ENCODE measurements around the gene PSMD12. TPM values are rescaled to one million over a fixed set of nuclear protein-coding genes. Genes with fewer than 3 reads are reported as not detected.
"Not testable (repeated sequence)": the region's sequence is repeated elsewhere in the genome, so short reads cannot be mapped to it uniquely, and the experiment has no call there.

The PSMD12 gene
- polyA plus RNA-seq, 1 donor: 33.7 TPM

DNA sequence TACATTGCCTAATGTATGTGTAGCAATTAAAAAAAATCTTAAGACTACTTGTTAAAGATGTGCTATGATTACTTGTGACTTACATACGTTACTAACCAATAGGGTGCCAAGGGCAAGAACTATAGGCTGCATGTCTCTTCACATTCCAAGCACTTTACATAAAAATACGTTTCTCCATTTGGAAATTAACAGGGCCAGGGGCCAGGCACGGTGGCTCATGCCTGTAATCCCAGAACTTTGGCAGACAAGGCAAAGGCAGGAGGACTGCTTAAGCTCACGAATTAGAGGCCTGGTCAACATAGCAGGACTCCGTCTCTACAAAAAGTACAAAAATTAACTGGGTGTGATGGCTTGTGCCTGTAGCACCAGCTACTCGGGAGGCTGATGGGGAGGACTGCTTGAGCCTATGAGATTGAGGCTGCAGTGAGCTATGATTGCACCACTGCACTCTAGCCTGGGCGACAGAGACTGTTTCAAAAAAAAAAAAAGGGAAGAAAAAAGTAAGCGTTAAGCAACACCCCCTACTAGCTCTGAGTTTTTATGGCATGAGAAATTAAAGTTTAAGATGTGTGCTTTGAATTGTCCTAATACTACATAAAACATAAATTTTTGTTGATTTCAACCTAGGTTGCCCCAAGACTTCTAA, 12.3 kb downstream of the PSMD12 start:
- DNase-seq: no peak

DNA sequence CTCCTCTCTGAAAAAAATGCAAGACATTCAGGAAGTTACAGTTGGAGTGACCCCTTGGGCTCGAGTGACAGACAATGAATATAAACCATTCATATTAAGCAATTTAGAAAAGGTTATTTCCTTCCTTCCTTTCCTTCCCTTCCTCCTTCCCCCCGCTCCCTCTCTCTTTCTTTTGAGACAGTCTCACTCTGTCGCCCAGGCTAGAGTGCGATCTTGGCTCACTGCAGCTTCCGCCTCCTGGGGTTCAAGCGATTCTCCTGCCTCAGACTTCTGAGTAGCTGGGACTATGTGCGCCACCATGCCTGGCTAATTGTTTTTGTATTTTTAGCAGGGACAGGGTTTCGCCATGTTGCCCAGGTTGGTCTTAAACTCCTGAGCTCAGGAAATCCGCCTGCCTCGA, 13.2 kb downstream of the PSMD12 start:
- DNase-seq: no peak

DNA sequence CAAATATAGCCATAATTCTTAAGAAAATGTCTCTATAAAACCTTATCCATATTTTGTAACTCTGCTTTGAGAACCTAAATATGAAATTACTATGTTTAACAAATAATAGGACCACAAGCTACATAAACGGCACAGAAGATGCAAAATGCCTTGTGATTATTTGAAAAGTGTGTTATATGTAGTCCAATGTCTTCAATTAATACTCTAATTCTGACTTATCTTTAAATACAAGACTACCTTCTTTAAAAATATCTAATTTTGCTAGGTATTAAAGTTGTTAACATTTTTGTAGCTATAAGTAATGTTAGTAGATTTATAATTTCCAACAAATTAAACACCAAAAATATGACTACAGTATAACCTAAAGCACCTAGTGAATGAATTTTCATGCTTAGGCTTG, 17.0 kb downstream of the PSMD12 start:
- no peak for DNase-seq

DNA sequence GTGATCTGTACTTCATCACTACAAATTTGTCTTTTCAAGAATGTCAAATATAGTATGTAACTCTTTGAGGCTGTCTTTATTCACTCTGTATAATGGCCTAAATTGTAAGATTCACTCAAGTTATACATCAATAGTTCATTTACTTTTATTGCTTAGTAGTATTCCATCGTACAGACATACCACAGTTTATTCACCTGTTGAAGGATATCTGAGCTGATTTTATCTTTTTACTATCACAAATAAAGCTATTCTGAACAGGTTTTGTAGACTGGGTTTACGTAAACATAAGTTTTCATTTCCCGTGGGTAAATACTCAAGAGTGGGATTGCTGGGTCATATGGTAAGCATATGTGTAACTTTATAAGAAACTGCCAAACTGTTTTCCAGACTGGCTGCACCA, 18.6 kb downstream of the PSMD12 start:
- DNase-seq: no peak

DNA sequence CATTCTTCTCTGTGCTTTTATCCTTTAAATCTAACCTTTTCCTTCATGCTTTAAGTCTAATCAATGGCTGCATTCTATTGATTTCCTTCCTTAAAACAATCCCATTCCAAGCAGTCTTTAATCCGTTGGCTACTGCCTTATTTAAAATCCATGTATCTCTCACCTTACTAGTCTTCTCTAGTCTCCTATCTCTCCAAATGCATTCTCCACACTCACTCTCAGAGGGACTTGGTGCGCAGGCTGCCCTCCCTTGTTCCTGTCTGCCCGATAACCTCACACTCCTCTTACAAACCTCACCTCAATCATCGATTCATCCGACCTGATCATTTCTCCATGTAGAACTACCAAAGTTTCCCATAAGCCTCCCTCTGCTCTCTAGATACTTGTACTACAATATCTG, 23.1 kb downstream of the PSMD12 start:
- DNase-seq: no peak

DNA sequence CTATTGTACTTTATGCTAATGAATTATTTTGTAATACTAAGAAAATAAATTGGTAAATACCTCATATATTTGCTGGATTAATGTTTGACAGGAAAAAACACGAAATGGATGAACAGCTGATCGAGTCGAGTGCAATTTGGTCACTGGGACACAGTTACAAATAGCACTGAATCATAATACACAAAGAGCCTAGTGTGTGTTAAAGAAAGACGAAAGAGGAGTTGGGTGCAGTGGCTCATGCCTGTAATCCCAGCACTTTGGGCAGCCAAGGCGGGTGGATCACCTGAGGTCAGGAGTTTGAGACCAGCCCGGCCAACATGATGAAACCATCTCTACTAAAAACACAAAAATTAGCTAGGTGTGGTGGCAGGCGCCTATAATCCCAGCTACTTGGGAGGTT, 28.0 kb downstream of the PSMD12 start:
- DNase-seq: not testable (repeated sequence)

DNA sequence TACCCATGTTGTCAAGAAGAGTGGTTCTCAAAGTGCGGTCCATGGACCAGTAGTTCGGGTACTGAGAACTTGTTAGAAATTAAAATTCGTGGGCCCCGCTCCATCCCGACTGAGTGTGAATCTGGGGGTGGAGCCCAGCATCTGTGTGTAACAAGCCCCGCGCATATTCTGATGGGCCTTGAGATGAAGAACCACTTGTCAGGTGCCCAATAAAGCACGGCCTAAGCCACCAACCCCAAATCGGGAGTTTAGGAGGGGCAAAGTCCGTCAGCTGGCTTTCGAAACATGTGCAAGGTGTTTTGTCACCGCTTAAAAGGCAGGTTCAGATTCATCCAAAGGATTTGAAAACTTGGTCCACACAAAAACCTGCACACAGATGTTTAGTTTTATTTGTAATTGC, 29.5 kb downstream of the PSMD12 start:
- DNase-seq: no peak

DNA sequence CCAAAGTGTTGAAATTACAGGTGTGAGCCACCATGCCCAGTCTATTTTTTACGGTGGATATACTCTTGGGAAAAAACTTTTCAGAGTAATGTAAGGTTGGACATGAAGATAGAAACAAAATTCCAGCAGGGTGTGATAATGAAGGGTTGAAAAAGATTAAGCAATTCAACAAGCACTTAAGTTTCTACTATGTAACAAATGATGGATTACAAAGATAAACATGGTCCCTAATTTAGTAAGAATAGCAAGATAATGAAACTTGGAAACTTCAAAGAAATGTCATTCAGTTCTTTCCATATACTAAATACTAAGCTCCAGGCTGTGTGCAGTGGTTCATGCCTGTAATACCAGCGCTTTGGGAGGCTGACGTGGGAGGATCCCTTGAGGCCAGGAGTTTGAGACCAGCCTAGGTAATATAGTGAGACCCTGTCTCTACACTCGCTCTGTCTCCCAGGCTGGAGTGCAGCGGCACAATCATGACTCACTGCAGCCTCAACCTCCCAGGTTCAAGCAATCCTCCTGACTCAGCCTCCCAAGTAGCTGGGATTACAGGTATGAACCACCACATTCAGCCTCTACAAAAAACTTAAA, 31.0 kb downstream of the PSMD12 start:
- no peak for DNase-seq

DNA sequence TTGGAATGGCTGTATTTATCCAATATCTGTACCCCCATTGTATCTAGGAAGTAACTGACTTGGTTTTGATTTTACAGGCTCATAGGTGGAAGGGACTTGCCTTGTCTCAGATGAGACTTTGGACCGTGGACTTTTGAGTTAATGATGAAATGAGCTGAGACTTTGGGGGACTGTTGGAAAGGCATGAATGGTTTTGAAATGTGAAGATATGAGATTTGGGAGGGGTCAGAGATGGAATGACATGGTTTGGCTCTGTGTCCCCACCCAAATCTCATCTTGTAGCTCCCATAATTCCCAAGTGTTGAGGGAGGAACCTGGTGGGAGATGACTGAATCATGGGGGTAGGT, 34.2 kb downstream of the PSMD12 start:
- DNase-seq: not testable (repeated sequence)

DNA sequence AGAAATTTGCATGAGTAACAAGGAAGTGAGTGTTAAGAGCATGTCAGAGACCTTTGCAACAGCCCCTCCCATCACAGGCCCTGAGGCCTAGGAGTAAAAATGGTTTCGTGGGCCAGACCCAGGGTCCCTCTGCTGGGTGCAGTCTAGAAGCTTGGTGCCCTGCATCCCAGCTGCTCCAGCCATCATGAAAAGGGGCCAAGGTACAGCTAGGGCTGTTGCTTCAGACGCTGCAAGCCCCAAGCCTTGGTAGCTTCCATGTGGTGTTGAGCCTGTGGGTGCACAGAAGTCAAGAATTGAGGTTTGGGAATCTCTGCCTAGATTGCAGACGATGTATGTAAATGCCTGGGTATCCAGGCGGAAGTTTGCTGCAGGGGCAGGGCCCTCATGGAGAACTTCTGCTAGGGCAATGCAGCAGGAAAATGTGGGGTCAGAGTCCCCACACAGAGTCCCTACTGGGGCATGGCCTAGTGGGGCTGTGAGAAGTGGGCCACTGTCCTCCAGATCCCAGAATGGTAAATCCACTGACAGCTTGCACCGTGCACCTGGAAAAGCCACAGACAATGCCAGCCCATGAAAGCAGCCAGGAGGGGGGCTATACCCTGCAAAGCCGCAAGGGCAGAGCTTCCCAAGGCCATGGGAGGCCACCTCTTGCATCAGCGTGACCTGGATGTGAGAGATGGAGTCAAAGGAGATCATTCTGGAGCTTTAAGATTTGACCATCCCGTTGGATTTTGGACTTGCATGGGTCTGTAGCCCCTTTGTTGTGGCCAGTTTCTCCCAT, 34.8 kb downstream of the PSMD12 start:
- not testable (repeated sequence) for DNase-seq

DNA sequence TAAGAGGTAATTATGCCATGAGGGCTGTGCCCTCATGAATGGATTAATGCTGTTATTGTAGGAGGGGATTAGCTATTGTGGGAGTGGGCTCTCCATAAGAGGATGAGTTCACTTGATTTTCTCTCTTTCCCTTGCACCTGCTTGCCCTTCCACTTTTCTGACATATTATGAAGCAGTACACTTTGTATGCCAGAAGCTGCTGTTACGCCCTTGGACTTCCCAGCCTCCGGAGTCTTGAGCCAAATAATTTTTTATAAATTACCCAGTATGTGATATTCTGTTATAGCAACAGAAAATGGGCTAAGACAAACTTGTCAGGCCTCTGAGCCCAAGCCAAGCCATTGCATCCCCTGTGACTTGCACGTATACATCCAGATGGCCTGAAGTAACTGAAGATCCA, 38.4 kb downstream of the PSMD12 start:
- DNase-seq: no peak

DNA sequence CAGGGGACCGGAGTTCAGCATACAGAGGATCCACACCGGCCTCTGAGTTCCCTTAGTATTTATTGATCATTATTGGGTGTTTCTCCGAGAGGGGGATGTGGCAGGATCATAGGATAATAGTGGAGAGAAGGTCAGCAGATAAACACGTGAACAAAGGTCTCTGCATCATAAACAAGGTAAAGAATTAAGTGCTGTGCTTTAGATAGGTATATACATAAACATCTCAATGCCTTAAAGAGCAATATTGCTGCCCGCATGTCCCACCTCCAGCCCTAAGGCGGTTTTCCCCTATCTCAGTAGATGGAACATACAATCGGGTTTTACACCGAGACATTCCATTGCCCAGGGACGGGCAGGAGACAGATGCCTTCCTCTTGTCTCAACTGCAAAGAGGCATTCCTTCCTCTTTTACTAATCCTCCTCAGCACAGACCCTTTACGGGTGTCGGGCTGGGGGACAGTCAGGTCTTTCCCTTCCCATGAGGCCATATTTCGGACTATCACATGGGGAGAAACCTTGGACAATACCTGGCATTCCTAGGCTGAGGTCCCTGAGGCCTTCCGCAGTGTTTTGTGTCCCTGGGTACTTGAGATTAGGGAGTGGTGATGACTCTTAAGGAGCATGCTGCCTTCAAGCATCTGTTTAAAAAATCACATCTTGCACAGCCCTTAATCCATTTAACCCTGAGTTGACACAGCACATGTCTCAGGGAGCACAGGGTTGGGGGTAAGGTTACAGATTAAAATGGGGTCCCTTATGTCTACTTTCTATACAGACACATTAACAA, 39.2 kb downstream of the PSMD12 start:
- DNase-seq: not testable (repeated sequence)

DNA sequence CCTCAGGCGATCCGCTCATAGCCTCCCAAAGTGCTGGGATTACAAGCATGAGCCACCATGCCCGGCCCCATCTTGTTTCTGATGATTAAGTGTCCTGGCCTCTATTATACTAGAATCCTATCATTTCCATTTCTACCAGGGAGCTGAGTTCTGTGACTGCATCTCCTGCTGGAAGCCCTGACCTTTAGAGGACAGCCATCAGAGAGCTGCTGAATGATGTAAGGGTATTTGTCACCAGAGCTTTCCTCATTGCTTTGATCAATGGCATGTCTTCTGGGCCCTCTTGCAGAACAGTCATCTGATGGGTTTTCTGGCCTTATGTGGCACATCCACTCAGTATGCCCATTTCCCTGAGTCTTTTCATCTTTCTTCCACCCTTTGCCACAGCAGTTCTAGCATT, 39.9 kb downstream of the PSMD12 start:
- DNase-seq: no peak

DNA sequence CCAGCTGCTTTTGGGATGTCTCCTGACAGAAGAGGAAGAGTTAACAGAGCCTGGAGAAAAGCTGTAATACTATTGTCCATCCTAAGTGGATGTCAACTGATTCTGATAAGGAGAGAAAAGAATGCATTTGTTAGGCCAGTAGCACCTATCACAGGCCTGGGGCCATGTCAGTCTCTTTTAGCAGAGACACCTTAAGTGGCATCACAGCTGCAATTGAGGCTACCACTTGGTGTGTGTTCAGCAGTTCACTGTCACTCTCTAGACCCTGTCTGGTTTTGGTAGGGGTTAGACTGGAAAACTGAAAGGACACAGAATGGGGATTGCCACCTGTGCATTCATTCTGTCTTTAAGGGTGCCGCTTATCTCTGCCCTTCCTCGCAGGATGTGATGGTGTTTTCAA, 42.0 kb downstream of the PSMD12 start:
- DNase-seq: no peak

DNA sequence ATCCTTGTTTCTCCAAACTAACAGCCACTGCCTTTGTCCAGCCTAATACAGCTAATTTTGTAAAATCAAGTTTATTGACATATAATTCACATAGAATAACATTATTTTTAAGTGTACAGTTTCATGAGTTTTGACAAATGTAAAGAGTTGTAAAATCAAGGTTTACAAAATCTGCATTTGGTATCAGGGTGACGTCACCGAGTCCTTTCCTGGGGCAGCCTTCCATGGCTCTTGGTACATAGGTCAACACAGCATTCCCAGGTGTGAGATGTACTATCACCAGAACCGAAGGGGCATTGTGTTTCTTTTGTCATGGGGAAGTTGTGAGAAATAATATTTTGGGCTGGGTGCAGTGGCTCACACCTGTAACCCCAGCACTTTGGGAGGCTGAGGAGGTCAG, 42.9 kb downstream of the PSMD12 start:
- DNase-seq: no peak

DNA sequence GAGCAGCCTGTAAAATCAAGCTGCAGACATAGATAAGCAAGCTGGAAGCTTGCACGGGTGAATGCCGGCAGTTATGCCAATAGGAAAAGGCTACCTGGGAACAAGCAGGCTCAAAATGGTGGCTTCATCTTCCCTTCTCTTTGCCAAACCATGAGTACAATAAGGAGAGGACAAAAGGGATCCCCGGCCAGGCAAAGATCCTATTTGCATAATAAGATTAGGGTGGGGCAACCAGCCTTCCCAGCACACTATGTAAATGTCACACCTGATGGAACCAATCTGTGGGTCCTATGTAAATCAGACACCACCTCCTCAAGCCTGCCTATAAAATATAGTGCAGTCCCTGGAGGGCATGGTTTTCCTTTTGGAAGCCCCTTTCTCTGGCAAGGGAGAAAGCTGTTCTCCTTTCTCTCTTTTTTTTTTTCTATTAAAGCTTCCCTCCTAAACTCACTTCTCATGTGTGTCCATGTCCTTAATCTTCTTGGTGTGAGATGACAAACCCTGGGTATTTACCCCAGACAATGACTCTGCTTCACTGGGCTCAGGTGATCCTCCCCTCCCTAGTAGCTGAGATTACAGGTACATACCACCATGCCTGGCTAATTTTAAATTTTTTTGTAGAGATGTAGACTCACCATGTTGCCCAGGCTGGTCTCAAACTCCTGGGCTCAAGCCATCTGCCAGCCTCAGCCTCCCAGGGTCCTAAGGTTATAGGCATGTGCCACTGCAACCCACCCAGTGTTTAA, 44.2 kb downstream of the PSMD12 start:
- no peak for DNase-seq

DNA sequence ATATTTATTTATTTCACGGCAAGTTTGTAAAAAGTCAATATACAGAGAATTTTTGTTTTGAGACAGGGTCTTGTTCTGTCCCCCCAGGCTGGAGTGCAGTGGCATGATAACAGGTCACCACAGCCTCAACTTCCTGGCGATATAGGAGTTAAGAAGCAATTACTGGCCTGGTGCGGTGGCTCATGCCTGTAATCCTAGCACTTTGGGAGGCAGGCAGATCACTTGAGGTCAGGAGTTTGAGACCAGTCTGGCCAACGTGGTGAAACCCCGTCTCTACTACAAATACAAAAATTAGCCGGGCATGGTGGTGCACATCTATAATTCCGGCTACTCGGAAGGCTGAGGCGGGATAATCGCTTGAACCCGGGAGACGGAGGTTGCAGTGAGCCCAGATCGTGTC, 44.9 kb downstream of the PSMD12 start:
- not testable (repeated sequence) for DNase-seq

DNA sequence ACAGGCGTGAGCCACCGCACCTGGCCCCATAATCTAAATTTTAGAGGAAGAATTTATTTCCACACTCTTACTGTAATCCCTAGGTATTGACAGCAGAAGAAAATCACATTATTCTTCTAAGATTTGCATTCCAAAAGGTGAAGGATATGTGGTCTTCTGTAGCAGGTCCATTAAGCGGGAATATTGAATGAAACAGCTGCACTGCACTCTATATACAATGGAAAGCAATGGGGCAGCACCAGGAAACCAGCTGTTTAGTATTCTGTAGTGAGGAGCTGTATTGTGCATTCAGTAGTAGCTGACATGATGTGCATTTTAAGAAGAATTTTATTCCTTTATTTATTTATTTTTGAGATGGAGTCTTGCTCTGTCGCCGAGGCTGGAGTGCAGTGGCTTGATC, 49.6 kb downstream of the PSMD12 start:
- no peak for DNase-seq

DNA sequence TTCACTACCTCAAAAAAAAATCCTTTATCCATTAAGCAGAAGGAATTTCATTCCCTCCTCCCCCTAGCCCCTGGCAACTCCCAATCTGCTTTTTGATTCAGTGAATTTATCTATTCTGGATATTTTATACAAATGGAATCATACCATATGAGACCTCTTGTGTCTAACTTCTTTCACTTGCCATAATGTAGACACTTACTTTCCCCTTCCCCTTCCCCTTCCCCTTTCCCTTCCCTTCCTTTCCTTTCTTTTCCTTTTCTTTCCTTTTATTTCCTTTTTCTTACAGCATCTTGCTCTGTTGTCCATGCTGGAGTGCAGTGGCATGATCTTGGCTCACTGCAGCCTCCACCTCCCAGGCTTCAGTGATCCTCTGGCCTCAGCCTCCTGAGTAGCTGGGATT, 50.5 kb downstream of the PSMD12 start:
- DNase-seq: no peak

DNA sequence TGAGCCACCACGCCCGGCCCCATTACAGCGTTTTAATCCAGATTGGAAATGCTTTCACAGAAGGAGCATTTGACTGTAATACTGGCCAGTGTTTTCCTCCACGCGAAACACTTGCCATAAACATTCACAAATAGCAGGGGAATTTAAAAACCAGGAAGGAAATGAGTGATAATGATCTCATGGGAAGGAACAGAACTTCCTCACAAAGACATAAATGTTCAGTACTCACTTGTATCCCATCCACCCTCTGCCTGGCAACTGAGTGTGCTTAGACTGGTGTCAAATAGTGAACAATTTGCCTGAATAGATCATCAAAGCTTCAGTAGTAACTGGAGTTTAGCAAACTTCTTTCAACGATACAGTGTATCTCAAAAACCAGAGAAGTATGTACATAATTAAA, 54.1 kb downstream of the PSMD12 start:
- DNase-seq: no peak

DNA sequence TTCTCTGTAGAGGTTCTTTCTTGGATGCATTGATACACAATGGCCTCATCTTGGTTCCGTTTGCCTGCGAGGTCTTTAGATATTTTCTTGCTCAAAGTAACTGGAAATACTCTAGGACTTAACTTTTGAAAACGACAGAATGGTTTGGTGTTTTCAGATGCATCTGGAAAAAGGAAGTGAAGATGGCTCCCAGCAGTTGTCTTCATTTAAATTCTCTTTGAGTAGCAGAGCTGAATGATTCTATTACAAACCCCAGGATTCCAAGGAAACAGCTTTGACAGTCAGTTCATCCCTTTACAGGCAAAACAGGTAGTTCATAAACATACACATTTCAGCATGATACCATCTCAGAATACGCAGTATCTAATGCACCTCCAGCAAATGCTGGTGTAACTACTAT, 54.8 kb downstream of the PSMD12 start:
- DNase-seq: no peak

DNA sequence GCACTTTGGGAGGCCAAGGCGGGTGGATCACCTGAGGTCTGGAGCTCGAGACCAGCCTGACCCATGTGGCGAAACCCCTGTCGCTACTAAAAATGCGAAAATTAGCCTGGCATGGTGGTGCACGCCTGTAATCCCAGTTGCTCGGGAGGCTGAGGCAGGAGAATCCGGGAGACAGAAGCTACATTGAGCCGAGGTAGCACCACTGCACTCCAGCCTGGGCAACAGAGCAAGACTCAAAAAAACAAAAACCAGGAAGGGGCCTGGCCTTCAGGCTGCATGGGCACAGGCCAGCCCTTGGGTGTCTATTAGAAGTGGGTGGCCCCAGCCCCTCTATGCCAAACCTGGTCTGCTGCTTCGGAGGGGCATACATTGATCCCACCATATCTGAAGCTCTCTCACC, 56.0 kb downstream of the PSMD12 start:
- DNase-seq: no peak

Data from hindlimb muscle (tissue), 1 donor.